Measurements from ENCODE around the gene BAIAP2L2.

GRCh38 chr22:38114484-38115398, 4.3 kb upstream of the BAIAP2L2 start:
- TF ChIP-seq, protein P1, sequence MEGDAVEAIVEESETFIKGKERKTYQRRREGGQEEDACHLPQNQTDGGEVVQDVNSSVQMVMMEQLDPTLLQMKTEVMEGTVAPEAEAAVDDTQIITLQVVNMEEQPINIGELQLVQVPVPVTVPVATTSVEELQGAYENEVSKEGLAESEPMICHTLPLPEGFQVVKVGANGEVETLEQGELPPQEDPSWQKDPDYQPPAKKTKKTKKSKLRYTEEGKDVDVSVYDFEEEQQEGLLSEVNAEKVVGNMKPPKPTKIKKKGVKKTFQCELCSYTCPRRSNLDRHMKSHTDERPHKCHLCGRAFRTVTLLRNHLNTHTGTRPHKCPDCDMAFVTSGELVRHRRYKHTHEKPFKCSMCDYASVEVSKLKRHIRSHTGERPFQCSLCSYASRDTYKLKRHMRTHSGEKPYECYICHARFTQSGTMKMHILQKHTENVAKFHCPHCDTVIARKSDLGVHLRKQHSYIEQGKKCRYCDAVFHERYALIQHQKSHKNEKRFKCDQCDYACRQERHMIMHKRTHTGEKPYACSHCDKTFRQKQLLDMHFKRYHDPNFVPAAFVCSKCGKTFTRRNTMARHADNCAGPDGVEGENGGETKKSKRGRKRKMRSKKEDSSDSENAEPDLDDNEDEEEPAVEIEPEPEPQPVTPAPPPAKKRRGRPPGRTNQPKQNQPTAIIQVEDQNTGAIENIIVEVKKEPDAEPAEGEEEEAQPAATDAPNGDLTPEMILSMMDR (IDR thresholded peaks at IDR 0.05) = peak; percentile 86
- TF ChIP-seq EZH2 (IDR thresholded peaks at IDR 0.05; ENCODE audit: borderline replicate concordance, insufficient read depth, low read depth, low read length, poor library complexity, severe bottlenecking) = no peak

Data from B cell (primary cell).